ENCODE data around the gene ANKRD13B.
A peak's percentile ranks its signal among the peaks of the same experiment; 100 is the strongest.

ANKRD13B gene

GRCh38 chr17:29578626-29579485, 14.1 kb upstream of the ANKRD13B start:
- DNase-seq (ENCODE audit: insufficient read length, low spot score) (no peak), FAIRE-seq (no peak)
- TF ChIP-seq CTCF (IDR thresholded peaks at IDR 0.05; ENCODE audit: insufficient read depth, missing control alignments) = no peak

GRCh38 chr17:29579866-29580771, 12.8 kb upstream of the ANKRD13B start:
- DNase-seq (ENCODE audit: insufficient read length, low spot score) (peak; percentile 93), FAIRE-seq (no peak)
- TF ChIP-seq CTCF (IDR thresholded peaks at IDR 0.05; ENCODE audit: insufficient read depth, missing control alignments) = peak; percentile 98

DNA sequence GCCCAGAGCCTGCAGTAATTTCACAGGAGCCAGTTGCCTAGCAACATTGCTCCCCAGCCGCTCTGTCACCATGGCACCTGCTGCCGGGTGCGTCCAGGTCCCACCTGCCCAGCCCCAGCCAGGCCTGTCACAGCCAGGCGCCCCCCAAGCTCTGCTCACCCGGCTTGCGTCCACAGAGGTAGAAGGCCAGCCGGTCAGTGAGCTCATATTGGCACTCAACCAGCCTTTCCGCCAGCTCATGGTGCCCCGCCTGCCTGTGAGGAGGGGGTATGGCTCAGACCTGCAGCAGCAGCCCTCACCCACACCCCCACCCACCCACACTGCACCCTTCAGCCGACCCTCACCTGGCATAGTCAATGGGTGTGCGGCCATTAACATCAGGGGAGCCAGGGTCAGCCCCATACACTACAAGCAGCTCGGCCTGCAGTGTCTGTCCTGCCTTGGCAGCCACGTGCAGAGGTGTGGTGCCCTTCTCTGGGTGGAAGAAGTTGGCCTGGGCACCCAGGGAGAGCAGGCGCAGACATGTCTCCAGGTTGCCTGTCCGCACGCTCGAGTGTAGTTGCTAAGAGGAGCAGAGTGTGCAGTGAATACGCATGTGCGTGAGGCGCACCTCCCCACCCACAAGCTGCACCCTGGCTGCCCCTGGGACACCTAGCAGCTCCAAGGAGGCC, 11.2 kb upstream of the ANKRD13B start:
- TF ChIP-seq CTCF (IDR thresholded peaks at IDR 0.05; ENCODE audit: insufficient read depth, missing control alignments) = no peak
- DNase-seq (ENCODE audit: insufficient read length, low spot score) = no peak

DNA sequence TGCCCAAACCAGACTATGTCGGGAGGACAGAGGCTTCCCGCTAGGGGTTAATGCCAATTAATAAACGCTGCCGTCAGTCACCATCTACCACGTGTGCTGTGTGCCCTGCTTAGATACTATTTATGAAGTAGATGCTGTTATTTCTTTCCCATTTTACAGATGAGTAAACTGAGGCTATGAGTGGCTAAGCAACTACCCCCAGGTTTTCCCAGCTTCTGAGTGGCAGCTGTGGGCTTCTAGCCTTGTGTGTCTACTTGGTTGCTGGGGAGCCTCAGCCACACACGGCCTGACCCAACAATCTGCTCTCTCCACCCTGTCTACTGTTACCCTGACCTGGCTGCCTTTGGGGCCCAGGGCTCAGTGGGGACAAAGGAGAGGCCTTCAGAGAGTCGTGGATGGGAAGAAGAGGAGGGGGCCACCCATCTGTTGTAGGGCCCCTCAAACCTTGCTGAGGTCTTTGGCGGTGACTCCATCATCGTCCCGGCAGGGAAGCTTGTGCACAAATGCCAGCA, 10.6 kb upstream of the ANKRD13B start:
- FAIRE-seq = no peak
- no peak for TF ChIP-seq CTCF (IDR thresholded peaks at IDR 0.05; ENCODE audit: insufficient read depth, missing control alignments)
- DNase-seq (ENCODE audit: insufficient read length, low spot score) = no peak

More for the DNA sequence above, 11.2 kb upstream of the ANKRD13B start:
- FAIRE-seq = no peak

DNA sequence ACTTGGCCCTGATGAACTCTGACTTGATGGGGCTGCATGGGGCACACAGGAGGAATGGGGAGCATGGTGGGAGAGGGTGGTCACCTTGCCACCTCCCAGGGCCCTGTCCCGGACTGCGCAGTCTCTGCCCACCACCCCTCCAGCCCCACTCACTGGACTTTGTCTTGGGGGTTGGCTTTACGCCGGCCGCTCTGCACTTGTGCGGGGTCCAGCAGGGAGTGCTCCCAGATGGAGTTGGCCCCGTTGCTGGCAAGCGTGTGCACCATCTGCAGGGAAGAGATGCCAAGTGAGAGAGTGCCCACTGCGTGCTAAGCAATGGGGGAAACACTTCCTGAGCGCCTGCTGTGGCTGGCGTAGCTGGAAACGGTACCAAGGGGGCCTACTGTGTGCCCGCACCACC, 10.2 kb upstream of the ANKRD13B start:
- no peak for FAIRE-seq
- no peak for TF ChIP-seq CTCF (IDR thresholded peaks at IDR 0.05; ENCODE audit: insufficient read depth, missing control alignments)
- no peak for DNase-seq (ENCODE audit: insufficient read length, low spot score)

GRCh38 chr17:29583324-29584248, 9.3 kb upstream of the ANKRD13B start:
- DNase-seq (ENCODE audit: insufficient read length, low spot score) (no peak), FAIRE-seq (no peak)
- no peak for TF ChIP-seq CTCF (IDR thresholded peaks at IDR 0.05; ENCODE audit: insufficient read depth, missing control alignments)
